HS-27A (cell line): Measurements from ENCODE around the gene RGS12.
A peak's percentile ranks its signal among the peaks of the same experiment; 100 is the strongest.

ENCODE experiments used
- DNase-seq: peaks from one replicate; pipeline ENCODE4 v3.0.0-alpha.2; 2012; ENCODE audit warnings: low read depth, missing footprints

The RGS12 gene, protein sequence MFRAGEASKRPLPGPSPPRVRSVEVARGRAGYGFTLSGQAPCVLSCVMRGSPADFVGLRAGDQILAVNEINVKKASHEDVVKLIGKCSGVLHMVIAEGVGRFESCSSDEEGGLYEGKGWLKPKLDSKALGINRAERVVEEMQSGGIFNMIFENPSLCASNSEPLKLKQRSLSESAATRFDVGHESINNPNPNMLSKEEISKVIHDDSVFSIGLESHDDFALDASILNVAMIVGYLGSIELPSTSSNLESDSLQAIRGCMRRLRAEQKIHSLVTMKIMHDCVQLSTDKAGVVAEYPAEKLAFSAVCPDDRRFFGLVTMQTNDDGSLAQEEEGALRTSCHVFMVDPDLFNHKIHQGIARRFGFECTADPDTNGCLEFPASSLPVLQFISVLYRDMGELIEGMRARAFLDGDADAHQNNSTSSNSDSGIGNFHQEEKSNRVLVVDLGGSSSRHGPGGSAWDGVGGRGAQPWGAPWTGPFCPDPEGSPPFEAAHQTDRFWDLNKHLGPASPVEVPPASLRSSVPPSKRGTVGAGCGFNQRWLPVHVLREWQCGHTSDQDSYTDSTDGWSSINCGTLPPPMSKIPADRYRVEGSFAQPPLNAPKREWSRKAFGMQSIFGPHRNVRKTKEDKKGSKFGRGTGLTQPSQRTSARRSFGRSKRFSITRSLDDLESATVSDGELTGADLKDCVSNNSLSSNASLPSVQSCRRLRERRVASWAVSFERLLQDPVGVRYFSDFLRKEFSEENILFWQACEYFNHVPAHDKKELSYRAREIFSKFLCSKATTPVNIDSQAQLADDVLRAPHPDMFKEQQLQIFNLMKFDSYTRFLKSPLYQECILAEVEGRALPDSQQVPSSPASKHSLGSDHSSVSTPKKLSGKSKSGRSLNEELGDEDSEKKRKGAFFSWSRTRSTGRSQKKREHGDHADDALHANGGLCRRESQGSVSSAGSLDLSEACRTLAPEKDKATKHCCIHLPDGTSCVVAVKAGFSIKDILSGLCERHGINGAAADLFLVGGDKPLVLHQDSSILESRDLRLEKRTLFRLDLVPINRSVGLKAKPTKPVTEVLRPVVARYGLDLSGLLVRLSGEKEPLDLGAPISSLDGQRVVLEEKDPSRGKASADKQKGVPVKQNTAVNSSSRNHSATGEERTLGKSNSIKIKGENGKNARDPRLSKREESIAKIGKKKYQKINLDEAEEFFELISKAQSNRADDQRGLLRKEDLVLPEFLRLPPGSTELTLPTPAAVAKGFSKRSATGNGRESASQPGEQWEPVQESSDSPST (N-terminal part only)

DNA sequence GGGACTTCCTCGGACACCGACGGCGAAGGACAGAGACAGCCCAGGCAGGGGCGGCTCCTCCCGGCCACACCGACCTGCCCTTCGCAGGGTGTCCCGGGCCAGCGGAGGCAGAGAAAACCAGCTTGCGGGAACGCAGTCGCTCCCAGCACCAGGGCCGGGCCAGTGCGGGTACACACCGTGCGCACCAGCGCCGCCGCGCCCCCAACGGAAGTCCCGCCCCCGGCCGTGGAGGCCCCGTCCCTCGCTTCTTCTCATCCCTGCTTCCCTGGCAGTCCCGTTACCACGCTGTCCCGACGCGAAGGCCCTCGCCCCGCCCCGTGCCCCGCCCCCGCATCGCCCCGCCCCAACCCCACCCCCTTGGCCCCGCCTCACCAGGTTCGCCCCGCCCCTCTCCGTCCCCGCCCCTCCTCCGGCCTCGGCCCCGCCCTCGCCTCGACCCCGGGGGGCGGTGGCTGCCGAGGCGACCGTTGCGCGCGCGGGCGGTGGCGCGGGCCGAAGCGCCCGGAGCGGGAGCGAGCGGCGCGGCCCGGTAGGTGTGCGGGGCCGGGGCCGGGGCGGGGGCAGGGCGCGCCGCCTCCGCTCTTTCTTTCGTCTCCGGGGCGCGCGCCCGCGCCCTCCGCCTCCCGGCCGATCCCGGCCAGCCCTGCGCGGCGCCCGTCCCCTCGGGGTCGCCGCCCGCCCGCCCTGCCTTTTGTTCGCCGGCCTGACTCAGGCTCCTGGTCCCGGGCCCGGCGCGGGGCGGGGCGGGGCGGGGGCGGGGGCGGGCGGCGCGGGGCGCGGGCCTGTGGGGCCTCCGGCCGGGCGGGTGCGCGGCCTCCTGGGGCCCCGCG, at the start of gene RGS12:
TSS of gene RGS12 (plus strand) at position 451 of the 830 bp plus-strand sequence. CDS start 23,150 bp downstream, outside the sequence.
- DNase-seq: peak; percentile 69

DNA sequence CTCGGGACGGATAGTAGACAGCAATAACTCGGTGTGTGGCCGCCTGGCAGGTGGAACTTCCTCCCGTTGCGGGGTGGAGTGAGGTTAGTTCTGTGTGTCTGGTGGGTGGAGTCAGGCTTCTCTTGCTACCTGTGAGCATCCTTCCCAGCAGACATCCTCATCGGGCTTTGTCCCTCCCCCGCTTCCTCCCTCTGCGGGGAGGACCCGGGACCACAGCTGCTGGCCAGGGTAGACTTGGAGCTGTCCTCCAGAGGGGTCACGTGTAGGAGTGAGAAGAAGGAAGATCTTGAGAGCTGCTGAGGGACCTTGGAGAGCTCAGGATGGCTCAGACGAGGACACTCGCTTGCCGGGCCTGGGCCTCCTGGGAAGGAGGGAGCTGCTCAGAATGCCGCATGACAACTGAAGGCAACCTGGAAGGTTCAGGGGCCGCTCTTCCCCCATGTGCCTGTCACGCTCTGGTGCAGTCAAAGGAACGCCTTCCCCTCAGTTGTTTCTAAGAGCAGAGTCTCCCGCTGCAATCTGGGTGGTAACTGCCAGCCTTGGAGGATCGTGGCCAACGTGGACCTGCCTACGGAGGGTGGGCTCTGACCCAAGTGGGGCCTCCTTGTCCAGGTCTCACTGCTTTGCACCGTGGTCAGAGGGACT, 49.6 kb upstream of the RGS12 start:
- no peak for DNase-seq

DNA sequence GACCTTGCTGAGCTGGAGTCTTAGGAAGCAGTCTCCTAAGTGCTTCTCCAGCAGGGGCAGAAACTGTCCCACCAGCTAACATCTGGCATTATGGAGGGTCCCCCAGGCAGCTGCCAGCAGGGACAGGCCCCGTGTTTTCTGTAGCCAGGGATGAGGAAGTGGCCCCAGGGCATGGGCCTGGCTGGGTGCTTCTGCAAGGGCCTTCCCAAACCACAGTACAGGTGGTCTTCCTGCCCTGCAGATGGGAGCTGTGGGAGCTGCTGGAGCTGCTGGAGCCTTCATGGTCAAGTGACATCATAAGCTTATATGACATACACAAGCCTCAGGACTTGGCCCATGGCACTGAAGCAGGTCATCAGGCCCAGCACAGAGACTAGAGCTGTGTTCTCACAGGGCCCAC, 48.8 kb upstream of the RGS12 start:
- no peak for DNase-seq

DNA sequence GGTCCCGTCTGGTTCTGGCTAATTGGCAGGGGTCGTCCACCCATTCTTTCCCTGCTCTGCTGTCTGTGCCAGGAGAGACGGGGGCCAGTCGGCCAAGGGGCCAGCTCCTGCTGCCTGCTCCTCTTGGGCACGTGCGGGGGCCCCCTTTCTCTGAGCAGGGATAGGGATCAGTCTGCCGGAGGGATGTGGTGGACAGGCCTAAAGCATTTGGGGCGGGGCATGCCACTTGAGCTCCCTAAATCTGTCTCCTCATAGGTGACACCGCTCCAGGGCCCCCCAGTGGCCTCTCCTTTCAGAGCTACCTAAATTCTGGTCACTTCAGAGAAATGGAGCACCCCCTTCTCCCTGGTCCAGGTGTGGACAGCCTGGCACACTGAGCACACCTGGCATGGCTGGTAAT, 48.1 kb upstream of the RGS12 start:
- no peak for DNase-seq

DNA sequence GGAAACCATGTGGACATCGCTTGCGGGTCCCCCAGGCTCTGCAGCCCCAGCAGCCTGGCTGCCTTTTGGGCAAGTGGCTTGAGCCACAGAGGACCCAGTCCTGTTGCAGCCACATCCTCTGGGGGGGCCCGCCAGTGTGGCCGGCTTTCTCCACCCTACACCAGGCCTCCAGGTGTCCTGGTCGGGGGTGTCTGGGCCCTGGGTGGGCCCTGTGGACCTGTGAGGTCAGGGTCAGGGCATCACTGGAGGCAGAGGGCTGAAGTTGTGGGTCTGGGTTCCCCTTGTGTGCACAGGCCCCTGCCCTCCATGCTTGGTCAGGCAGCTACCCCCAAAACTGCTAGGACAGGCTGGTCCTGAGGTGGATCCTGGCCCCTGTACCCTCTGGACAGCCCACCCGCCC, 47.1 kb upstream of the RGS12 start:
- no peak for DNase-seq

DNA sequence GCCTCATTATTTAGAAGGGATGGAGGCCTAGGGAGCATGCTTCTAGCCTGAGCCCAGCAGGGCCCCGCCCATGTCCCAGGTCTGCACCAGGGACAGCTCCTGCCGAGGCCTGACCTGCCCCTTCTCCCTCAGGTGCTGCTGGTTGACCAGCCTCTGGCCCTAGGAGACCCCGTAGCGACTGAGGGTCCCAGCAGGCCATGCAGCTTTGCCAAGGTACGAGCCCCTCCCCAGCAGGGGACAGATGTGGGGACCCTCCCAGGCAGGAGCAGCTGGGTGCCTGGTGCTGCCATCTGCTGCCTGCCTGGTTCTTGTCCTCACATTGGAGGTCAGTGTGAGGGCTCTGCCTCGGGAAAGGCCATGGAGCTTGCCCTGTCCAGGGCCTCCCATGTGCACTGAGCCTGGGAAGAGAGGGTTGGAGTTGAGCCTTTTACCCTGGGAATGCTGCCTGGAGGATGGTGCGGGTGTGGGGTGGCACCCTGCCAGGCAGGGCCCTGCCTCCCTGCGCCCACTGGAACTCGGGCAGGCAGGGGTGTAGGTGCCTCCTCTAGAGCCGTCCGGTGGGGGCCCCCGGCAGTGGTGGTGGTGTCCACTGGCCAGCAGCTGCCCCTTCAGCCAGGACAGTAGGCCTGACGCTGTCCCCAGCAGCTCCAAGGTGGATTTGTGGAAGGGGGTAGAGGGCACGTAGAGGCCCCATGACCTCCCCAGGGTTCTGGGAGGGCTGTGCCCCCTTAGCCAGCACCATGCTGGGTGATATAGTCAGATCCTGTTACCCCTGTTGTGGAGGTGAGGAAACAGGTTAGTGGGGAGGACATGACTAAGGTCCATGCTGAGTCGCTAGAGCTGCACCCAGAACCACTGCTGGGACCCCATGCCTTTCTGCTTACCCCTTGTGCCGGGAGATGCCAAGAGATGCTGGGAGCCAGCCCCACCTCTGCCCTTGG, 46.1 kb upstream of the RGS12 start:
- no peak for DNase-seq

DNA sequence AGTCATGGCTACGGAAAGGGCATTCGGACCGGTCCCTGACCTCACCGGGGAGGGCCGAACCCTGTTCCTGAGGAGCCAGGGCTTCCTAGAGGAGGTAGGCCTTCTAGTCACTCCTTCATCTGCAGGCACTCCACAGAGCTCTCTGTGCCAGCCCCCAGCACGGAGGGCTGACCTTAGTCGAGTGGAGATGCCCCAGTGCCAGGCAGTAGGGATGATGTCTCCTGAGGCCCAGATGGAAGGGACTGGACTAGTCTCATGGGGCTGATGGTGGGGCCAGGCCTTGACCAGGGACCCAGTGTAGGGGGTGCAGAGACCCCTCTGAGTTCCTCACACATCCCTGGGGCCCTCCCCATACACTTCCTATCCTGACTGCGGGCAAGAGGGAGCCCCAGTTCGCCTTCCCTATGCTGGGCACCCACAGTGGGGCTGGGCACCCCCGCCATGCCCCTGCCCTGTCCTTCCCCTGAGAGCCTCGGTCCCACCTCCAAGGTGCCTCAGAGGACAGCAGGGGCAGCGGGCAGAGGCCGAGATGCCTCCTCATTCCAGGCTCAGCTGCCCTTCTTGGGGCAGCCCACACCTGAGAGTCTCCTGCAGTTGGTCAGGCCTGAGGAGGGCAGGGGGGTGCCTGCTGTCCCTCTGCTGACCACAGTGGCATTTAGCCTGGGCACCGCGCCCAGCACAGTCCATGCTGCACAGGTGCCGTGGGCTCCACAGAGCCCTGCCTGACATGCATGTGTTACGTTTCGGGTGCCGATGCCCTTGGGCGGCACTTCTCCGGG, 45.2 kb upstream of the RGS12 start:
- DNase-seq: no peak

DNA sequence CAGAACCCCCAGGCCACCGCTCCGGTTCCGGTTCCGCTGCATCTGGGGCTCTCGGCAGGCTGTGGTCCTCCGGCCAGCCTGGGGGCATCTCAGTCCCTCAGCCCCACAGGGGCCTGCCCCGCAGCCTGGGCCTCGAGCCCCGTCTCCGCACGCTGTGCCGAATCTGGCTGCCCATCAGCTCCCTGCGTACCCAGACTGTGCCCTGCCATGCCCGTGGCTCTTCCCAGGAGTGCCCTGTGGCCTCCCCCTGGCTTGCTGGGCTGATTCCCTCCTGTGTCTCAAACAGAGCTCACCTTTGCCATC, 44.7 kb upstream of the RGS12 start:
- no peak for DNase-seq

DNA sequence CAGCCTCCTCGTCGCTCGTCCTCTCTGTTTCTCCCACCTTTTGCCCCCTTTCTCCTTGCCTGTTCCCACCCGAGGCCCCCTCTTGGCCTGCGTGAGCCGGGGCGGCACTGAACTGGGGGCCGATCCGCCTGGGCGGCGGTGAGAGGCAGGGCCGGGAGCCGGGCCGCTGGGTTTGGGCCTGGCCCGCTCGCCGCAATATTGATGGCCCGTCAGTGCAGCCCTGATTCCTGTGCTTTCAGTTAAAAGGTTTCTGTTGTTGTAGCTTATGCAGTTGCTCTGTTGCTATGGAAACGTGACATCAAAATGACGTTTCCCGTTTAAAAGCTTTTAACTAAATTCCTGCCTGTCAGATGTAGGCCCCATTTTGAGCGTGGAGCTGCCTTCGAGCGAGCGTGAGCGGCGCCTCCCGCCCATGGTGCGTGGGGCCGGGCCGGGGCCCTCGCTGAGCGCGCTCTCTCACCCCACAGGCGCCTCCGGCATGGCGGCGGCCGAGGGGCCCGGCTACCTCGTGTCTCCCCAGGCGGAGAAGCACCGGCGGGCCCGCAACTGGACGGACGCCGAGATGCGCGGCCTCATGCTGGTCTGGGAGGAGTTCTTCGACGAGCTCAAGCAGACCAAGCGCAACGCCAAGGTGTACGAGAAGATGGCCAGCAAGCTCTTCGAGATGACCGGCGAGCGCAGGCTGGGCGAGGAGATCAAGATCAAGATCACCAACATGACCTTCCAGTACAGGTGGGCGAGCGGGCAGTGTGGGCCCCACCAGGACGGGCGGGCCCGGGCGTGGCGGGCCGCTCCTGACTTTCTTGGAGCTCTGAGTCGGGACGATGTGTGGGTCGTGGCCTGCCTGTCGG, 43.8 kb upstream of the RGS12 start, which contains the start of gene MSANTD1:
TSS of gene MSANTD1 (plus strand) at position 349 of the 851 bp plus-strand sequence. CDS start at position 413, 64 bp downstream.
- DNase-seq: no peak

DNA sequence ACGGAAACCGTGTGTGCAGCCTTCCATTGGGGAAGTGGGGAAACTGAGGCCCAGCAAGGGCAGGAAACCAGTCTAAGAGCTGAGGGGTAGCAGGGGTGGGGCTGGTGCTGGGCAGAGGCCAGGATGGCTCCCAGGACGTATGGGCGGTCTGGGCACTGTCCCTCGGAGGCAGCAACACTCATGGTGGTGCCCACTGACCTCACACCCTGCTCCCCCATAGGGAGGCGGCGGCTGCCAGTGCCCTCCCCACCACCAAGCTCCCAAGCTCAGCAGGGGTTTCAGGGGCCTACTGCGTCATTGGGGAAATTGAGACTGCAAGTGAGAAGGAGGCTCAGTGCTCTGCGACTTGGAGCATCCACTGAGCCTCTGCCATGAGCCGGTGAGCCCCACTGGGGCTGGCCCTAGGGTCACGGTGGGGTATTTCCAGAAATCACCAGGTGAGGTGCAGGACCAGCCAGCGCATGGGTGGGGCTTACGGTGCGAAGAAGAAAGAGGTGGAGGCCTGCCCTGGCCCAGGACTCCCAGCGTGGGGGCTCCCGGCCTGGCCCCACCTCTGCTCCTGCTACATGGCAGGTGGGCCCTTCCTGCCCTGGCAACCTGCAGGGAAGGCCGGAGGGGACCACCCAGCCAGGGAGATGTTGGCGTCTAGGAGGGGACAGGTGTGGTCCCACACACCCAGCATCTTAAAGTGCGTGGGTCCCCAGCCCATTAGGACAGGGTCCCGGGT, 42.9 kb upstream of the RGS12 start:
- DNase-seq: no peak

DNA sequence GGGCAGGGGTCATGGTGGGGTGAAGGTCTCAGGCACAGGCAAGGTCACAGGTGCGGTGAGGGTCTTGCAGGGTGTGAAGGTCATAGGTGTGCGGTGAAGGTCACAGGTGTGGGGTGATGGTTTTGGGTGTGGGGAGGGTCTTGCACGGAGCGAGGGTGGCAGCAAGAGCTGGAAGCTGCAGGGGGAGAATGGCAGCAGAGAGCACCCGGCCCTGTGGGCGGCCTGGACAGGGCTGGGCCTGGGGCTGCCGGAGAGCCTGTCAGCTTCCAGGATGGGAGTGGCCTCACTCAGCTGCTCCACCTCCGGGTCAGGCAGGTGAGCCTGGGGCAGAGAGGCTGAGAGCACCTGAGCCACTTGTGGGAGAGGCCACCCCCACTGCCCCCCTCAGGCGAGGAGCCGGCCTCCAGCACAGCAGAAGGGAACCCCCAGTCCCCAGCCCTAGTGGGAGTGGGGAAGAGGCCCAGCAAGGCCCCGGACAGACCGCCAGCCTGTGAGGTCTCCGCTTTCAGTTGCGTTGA, 42.3 kb upstream of the RGS12 start:
- no peak for DNase-seq

DNA sequence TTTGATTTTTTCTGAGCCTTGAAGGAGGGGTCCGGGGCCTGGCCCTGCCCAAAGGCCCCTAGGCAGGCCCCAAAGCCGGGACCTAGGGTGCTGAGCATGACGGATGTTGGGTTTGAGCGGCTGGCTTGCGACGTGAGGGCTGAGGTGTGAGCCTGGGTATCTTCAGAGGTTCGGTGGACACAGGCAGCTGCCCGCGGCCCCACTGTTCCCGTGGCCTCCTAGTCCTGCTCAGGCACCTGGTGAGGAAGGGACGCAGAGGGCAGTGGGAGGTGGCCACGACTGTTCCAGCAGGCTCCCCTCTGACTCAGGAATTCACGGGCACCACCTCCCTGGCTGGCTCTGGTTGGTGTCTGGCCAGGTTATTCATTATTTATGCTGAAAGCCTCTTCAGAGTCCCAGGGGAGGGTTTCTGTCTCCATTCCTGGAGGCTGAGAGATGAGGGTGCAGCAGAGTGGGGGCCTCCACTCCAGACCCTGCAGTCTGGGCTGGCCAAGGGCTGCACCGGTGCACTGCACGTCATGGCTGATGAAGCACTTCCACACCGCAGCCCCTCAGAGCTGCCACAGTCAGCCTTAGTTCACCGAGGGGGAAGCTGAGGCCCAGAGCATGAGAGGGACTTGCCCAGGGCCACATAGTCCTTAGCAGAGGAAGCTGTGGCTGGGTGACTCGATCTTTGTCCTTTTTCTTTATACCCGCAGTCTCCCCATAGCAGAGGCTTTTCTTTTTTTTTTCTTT, 41.7 kb upstream of the RGS12 start:
- DNase-seq: no peak

DNA sequence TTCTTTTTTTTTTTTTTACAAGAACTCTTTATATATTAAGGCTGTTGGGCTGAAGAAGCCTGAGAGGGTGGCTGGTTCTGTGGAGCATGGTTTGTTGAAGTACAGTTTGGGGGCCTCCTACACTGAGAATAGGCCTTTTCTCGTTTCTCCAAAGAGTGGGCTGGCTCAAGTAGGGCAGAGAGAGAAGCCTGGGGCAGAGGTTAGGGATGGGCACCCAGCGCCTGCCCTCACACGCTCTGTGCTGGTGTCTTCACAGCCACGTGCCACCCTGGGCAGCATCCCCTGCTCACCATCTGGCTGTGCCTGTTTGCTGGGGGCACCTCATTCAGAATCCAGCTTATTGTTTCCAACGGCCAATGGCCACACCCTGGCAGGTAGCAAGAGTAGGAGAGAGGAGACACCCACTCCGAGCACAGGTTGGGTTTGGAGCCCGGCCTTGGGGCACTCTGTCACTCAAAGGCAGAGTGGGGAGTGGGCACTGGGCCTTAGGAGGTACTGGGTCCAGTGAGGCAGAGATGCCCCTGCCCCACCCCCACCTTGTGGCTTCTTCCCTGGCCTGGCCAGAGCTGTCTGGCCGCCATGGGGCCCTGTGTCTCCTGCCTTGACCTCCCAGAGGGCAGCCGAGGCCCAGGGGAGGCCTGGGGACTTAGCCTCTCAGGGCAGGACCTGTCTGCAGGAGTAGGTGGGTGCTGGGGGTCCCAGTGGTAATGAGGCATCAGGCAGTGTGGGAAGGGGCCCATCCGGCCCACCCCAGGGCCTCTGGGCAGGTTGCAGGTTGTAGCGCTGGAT, 40.9 kb upstream of the RGS12 start:
- DNase-seq: no peak

DNA sequence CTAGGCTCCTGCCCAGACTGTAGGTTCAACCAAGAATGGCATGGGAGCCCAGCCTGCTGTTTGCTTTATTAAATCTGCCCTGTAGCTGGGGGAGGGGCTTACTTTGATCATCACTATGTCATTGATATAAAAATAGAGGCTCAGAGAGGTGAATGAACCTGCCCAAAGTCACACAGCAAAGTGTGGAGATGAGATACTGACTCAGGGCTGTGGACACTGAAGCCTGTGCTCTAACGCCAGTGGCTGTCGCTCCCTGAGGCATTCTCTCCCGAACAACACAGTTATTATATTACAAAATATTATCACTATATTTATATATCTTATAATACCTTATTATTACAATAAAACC, 40.4 kb upstream of the RGS12 start:
- DNase-seq: no peak

DNA sequence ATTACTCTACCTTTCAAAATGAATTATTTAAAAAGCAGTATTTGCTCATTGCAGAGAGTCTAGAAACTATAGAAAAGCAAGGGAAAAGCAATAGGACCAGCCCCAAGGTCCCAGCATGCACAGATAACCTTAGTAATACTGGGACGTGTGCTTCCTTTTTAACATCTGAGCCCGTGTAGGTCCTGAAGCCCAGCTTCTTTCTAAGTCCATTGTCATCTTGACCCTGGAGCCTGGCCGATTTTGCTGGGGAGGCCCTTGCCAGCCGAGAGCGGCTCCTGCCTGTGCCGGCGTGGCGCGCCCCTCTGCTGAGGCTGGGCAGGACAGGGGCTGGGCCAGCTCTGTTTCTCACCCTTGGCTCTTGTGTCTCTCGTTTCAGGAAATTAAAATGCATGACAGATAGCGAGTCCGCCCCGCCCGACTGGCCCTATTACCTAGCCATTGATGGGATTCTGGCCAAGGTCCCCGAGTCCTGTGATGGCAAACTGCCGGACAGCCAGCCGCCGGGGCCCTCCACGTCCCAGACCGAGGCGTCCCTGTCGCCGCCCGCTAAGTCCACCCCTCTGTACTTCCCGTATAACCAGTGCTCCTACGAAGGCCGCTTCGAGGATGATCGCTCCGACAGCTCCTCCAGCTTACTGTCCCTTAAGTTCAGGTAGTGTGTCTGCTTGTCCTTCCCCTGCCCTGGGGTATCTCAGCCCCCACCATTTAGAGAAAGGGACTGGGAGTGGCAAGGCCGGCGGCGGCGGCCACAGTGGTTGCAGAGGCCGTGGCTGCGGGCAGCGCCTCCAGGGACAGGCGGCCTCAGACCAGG, 39.8 kb upstream of the RGS12 start:
- no peak for DNase-seq
